B cell (primary cell): Measurements from ENCODE around the gene FGFRL1. TPM values are rescaled to one million over a fixed set of nuclear protein-coding genes. Genes with fewer than 3 reads are reported as not detected.
"Not testable (repeated sequence)": the region's sequence is repeated elsewhere in the genome, so short reads cannot be mapped to it uniquely, and the experiment has no call there.

ENCODE experiments used
- ATAC-seq: fragments of 200-7000 bp; cut with Tn5 transposase; one replicate; pipeline ENCODE4 v1.10.0; 2021; ENCODE audit warnings: low read depth, mild to moderate bottlenecking, moderate number of reproducible peaks, moderate library complexity
- CTCF ChIA-PET: fragments of 350-600 bp; sonication (Branson Sonifier 250); formaldehyde crosslinking; loops from one replicate; lab custom pipeline; 2021; ENCODE audit warnings: antibody characterized with exemption, inconsistent platforms; lab: Charles Lee
- POLR2A ChIA-PET: fragments of 350-600 bp; sonication (Branson Sonifier 250); formaldehyde crosslinking; loops from one replicate; lab custom pipeline; 2021; ENCODE audit warnings: antibody characterized with exemption; lab: Charles Lee
- DNase-seq: peaks from one replicate; pipeline ENCODE4 v3.0.0; 2013
- H2AFZ ChIP-seq: 2 replicates; pipeline ENCODE4 v1.6.1; 2012; ENCODE audit warnings: mild to moderate bottlenecking, low read depth, low read length; ENCODE audit not compliant: insufficient read depth, poor library complexity, severe bottlenecking
- H3K27ac ChIP-seq, 2 donors: 1 replicate in 1 of 2; 2 replicates in 1 of 2; pipeline ENCODE4 v1.5.1; 2012 to 2013; ENCODE audit warnings: low read length in 2 of 2, mild to moderate bottlenecking in 2 of 2, moderate library complexity in 1 of 2
- H3K27me3 ChIP-seq, 4 experiments: fragments of 200-600 bp in 1 of 4; sonication (generic) in 1 of 4; replicated peaks in 1 of 4; 1 replicate in 2 of 4; 2 replicates in 2 of 4; pipeline versions ENCODE4 v1.6.1 to v1.7.0; 2013 to 2016; ENCODE audit warnings: low read length in 3 of 4, mild to moderate bottlenecking in 2 of 4, mixed read lengths in 1 of 4, moderate library complexity in 1 of 4; ENCODE audit not compliant: insufficient read depth in 4 of 4, control insufficient read depth in 3 of 4; ENCODE audit errors: control extremely low read depth in 1 of 4
- H3K36me3 ChIP-seq, 2 experiments: replicated peaks in 1 of 2; 1 replicate in 1 of 2; 2 replicates in 1 of 2; pipeline versions ENCODE4 v1.6.1 to v1.7.1; 2013; ENCODE audit warnings: low read length in 1 of 2; ENCODE audit not compliant: insufficient read depth in 2 of 2, control insufficient read depth in 1 of 2; ENCODE audit errors: control extremely low read depth in 1 of 2, extremely low read depth in 1 of 2
- H3K4me1 ChIP-seq, 2 donors: fragments of 200-600 bp in 1 of 2; sonication (generic) in 1 of 2; 1 replicate in 1 of 2; 2 replicates in 1 of 2; pipeline versions ENCODE4 v1.5.1 to v1.6.1; 2013 to 2017; ENCODE audit warnings: low read length in 2 of 2; ENCODE audit not compliant: control insufficient read depth in 2 of 2, insufficient read depth in 2 of 2
- H3K4me2 ChIP-seq: replicated peaks from 2 replicates; pipeline ENCODE3; 2012; ENCODE audit warnings: mild to moderate bottlenecking, low read depth, low read length; ENCODE audit not compliant: poor library complexity, severe bottlenecking
- H3K4me3 ChIP-seq, 5 experiments: fragments of 200-600 bp in 1 of 5; sonication (generic) in 1 of 5; 1 replicate in 3 of 5; 2 replicates in 2 of 5; pipeline versions ENCODE4 v1.5.1 to v1.7.0; 2011 to 2016; ENCODE audit warnings: low read length in 4 of 5, mild to moderate bottlenecking in 4 of 5, low read depth in 2 of 5, control low read depth in 1 of 5, moderate library complexity in 1 of 5; ENCODE audit not compliant: insufficient read depth in 1 of 5; ENCODE audit errors: control extremely low read depth in 1 of 5, extremely low read depth in 1 of 5
- H3K79me2 ChIP-seq: fragments of 200-600 bp; sonication (generic); one replicate; pipeline ENCODE4 v1.6.0; 2016; ENCODE audit warnings: low read length; ENCODE audit not compliant: control insufficient read depth, insufficient read depth
- H3K9ac ChIP-seq: fragments of 200-600 bp; sonication (generic); 2 replicates; pipeline ENCODE4 v1.6.1; 2017; ENCODE audit warnings: mild to moderate bottlenecking, low read length, moderate library complexity
- H3K9me3 ChIP-seq, 3 donors: one replicate each; pipeline versions ENCODE4 v1.6.1 to v1.7.1; 2013; ENCODE audit warnings: low read length in 2 of 3; ENCODE audit not compliant: control insufficient read depth in 2 of 3, insufficient read depth in 1 of 3; ENCODE audit errors: control extremely low read depth in 1 of 3
- H4K20me1 ChIP-seq: 2 replicates; pipeline ENCODE4 v1.6.0; 2012; ENCODE audit warnings: mild to moderate bottlenecking, low read length; ENCODE audit not compliant: insufficient read depth, control insufficient read depth, poor library complexity, severe bottlenecking
- H3K27ac Mint-ChIP-seq: one replicate; pipeline ENCODE4 v1.8.0; 2021; ENCODE audit warnings: mixed read lengths
- H3K27me3 Mint-ChIP-seq: one replicate; pipeline ENCODE4 v1.8.0; 2021; ENCODE audit warnings: mixed read lengths
- H3K4me1 Mint-ChIP-seq: one replicate; pipeline ENCODE4 v1.8.0; 2021; ENCODE audit warnings: mixed read lengths
- H3K4me3 Mint-ChIP-seq: one replicate; pipeline ENCODE4 v1.8.0; 2021; ENCODE audit warnings: mixed read lengths
- H3K9me3 Mint-ChIP-seq: one replicate; pipeline ENCODE4 v1.8.0; 2022; ENCODE audit warnings: mixed read lengths; ENCODE audit not compliant: insufficient read depth
- EZH2 ChIP-seq: IDR thresholded peaks from 2 replicates; pipeline ENCODE4 v1.6.1; 2012; ENCODE audit warnings: borderline replicate concordance, low read depth, mild to moderate bottlenecking, moderate library complexity, low read length; ENCODE audit not compliant: insufficient read depth, poor library complexity, severe bottlenecking
- WGBS: methylation state at CpG from one replicate; pipeline ENCODE4 v1.1.5; 2013; ENCODE audit warnings: missing lambda C conversion rate; ENCODE audit not compliant: insufficient coverage; 5-methylcytosine and 5-hydroxymethylcytosine counted together
- intact Hi-C: fragments of 100-400 bp; cut with micrococcal nuclease; formaldehyde crosslinking; loops from one replicate; pipeline ENCODE4 v1.10.0; 2022
- polyA plus RNA-seq: library from polyadenylated mRNA; depleted of rRNA; stranded (reverse); fragments of >200 nt; gene quantifications from 2 replicates; pipeline ENCODE4 v1.2.3, GENCODE V29; 2012
- total RNA-seq, 2 donors: library from RNA; stranded (reverse); fragments of 120-200 nt in 1 of 2; gene quantifications; 1 replicate in 1 of 2; 2 replicates in 1 of 2; pipeline versions ENCODE4 v1.2.3 to v1.2.4, GENCODE V29; 2013 to 2022
- TF ChIP-seq, protein P1 (sequence below): fragments of 200-600 bp; IDR thresholded peaks from one replicate; pipeline ENCODE4 v1.8.0; 2022; ENCODE audit warnings: antibody characterized with exemption, mild to moderate bottlenecking

Gene FGFRL1
- total and polyA plus RNA-seq, 2 donors (not counting 1 experiment from before 2014, with no cell fraction given): 24.1 to 28.9 TPM

GRCh38 chr4:1045595-1046201 lies 34.3 kb downstream of the FGFRL1 start:
- intact Hi-C loops: no loop called here
- H3K27me3 Mint-ChIP-seq: peaks cover 21% of the 10 kb centered on the region
- no peaks in the 10 kb centered on the region for H4K20me1 ChIP-seq

DNA sequence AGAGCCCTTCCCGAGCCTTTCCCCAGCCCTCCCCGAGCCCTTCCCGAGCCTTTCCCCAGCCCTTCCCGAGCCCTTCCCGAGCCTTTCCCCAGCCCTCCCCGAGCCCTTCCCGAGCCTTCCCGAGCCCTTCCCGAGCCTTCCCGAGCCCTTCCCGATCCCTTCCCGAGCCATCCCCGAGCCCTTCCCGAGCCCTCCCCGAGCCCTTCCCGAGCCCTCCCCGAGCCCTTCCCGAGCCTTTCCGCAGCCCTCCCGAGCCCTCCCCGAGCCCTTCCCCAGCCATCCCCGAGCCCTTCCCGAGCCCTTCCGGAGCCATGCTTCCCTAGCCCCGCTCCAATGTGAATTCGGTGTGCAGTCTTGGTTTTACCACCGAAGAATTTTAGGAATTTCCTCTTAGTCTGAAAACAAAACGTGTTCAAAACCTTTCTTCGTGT lies 35.2 kb downstream of the FGFRL1 start:
- H3K4me1 ChIP-seq, CTCF ChIA-PET, H2AFZ ChIP-seq, H3K4me3 ChIP-seq, H3K9ac ChIP-seq, H3K27ac ChIP-seq, H3K4me3 Mint-ChIP-seq, H3K4me1 Mint-ChIP-seq, intact Hi-C loops, H3K4me2 ChIP-seq, H4K20me1 ChIP-seq, H3K79me2 ChIP-seq, DNase-seq, H3K9me3 Mint-ChIP-seq, H3K36me3 ChIP-seq, H3K27ac Mint-ChIP-seq, ATAC-seq, POLR2A ChIA-PET: not testable (repeated sequence)
- H3K9me3 ChIP-seq: peaks cover 0 to 21% (median 0%) of the 10 kb centered on the region in 3 donors
- H3K27me3 Mint-ChIP-seq: peaks cover 21% of the 10 kb centered on the region
- H3K27me3 ChIP-seq: peaks cover 0 to 35% (median 14%) of the 10 kb centered on the region in 4 experiments
- WGBS: 36% methylated on average over 28 of the region's 29 CpGs

More at GRCh38 chr4:1045595-1046201, 34.3 kb downstream of the FGFRL1 start:
- Histone ChIP-seq H3K4me2 (no peak overlapping the region), H3K27me3 (peaks cover 0 to 35% (median 14%) of the 10 kb centered on the region in 4 experiments), H3K36me3 (no peaks in the 10 kb centered on the region), H3K9me3 (peaks cover 0 to 18% (median 0%) of the 10 kb centered on the region in 3 donors), H3K4me3 (no peak overlapping the region), H3K79me2 (no peaks in the 10 kb centered on the region), H3K27ac (no peak overlapping the region), H3K9ac (no peak overlapping the region), H3K4me1 (peaks cover 3 to 10% of the 10 kb centered on the region in 2 donors), H2AFZ (no peak overlapping the region)
- ChIA-PET POLR2A (no interaction called here), CTCF (no interaction called here)
- TF ChIP-seq, protein P1, sequence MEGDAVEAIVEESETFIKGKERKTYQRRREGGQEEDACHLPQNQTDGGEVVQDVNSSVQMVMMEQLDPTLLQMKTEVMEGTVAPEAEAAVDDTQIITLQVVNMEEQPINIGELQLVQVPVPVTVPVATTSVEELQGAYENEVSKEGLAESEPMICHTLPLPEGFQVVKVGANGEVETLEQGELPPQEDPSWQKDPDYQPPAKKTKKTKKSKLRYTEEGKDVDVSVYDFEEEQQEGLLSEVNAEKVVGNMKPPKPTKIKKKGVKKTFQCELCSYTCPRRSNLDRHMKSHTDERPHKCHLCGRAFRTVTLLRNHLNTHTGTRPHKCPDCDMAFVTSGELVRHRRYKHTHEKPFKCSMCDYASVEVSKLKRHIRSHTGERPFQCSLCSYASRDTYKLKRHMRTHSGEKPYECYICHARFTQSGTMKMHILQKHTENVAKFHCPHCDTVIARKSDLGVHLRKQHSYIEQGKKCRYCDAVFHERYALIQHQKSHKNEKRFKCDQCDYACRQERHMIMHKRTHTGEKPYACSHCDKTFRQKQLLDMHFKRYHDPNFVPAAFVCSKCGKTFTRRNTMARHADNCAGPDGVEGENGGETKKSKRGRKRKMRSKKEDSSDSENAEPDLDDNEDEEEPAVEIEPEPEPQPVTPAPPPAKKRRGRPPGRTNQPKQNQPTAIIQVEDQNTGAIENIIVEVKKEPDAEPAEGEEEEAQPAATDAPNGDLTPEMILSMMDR: no peak
- TF ChIP-seq EZH2: no peak
- DNase-seq (no peak), ATAC-seq (no peak)
- WGBS: 91% methylated on average over 18 of the region's 36 CpGs
- Mint-ChIP-seq H3K27ac (no peak overlapping the region), H3K4me1 (peaks cover 2% of the 10 kb centered on the region), H3K9me3 (no peaks in the 10 kb centered on the region), H3K4me3 (no peak overlapping the region)
